Endothelial cell of umbilical vein (primary cell): ENCODE results near the gene PCDHA8. TPM values are rescaled to one million over a fixed set of nuclear protein-coding genes. Genes with fewer than 3 reads are reported as not detected.
"Not testable (repeated sequence)": the region's sequence is repeated elsewhere in the genome, so short reads cannot be mapped to it uniquely, and the experiment has no call there.

Experiments
- BruUV-seq: library from RNA; stranded (reverse); fragments of 400-500 nt; replicated peaks from 2 replicates; lab custom pipeline; 2021; lab: Mats Ljungman, UMichigan
- CTCF ChIA-PET: fragments of 300-600, 350-600 bp; sonication (Branson Sonifier 250); formaldehyde crosslinking; loops from one replicate; lab custom pipeline; 2021; ENCODE audit warnings: antibody characterized with exemption, inconsistent platforms; lab: Charles Lee
- POLR2A ChIA-PET: fragments of 300-600, 350-600 bp; sonication (Branson Sonifier 250); formaldehyde crosslinking; loops from one replicate; lab custom pipeline; 2021; ENCODE audit warnings: antibody characterized with exemption, inconsistent platforms; lab: Charles Lee
- DNase-seq: peaks from one replicate; pipeline ENCODE4 v3.0.0-alpha.2; 2011; ENCODE audit warnings: low read depth, low spot score
- FAIRE-seq: peaks from 2 replicates; lab custom pipeline; 2011; peaks lifted over from hg19 to GRCh38; lab: Jason Lieb, UNC
- H2AFZ ChIP-seq: 2 replicates; pipeline ENCODE4 v1.6.0; 2012; ENCODE audit warnings: low read depth, low read length, control low read depth, inconsistent platforms
- H3K27ac ChIP-seq: 2 replicates; pipeline ENCODE4 v1.5.1; 2011; ENCODE audit warnings: low read depth, mild to moderate bottlenecking, control low read depth, low read length, moderate library complexity; ENCODE audit not compliant: insufficient read depth
- H3K27me3 ChIP-seq, 2 experiments: 2 replicates each; pipeline versions ENCODE4 v1.6.0 to v1.6.1; 2011; ENCODE audit warnings: low read length in 2 of 2, mixed read lengths in 1 of 2; ENCODE audit not compliant: control insufficient read depth in 2 of 2, insufficient read depth in 2 of 2
- H3K36me3 ChIP-seq, 2 experiments: 2 replicates in 1 of 2; 3 replicates in 1 of 2; pipeline ENCODE4 v1.5.1; 2011; ENCODE audit warnings: low read length in 2 of 2, mild to moderate bottlenecking in 1 of 2, moderate library complexity in 1 of 2; ENCODE audit not compliant: control insufficient read depth in 2 of 2, insufficient read depth in 2 of 2; ENCODE audit errors: extremely low read depth in 1 of 2
- H3K4me1 ChIP-seq: 3 replicates; pipeline ENCODE4 v1.5.1; 2011; ENCODE audit warnings: mild to moderate bottlenecking, low read length; ENCODE audit not compliant: control insufficient read depth, insufficient read depth; ENCODE audit errors: extremely low read depth
- H3K4me2 ChIP-seq: 2 replicates; pipeline ENCODE4 v1.6.1; 2011; ENCODE audit warnings: low read length, control low read depth, mixed read lengths; ENCODE audit not compliant: insufficient read depth
- H3K4me3 ChIP-seq, 3 experiments: fragments of 200-600 bp in 1 of 3; sonication (generic), shearing (Covaris generic) in 1 of 3; replicated peaks in 1 of 3; 2 replicates each; pipeline ENCODE4 v1.5.1; 2011 to 2016; ENCODE audit warnings: control low read depth in 3 of 3, low read length in 3 of 3, mild to moderate bottlenecking in 2 of 3, inconsistent platforms in 1 of 3, low read depth in 1 of 3, moderate library complexity in 1 of 3; ENCODE audit not compliant: insufficient read depth in 1 of 3
- H3K79me2 ChIP-seq: 2 replicates; pipeline ENCODE4 v1.6.0; 2012; ENCODE audit warnings: low read length, inconsistent platforms; ENCODE audit not compliant: control insufficient read depth, insufficient read depth
- H3K9ac ChIP-seq: replicated peaks from 2 replicates; pipeline ENCODE3; 2011; ENCODE audit warnings: low read length, control low read depth; ENCODE audit not compliant: insufficient read depth; ENCODE audit errors: extremely low read depth
- H3K9me1 ChIP-seq: replicated peaks from 3 replicates; pipeline ENCODE4 v1.6.0; 2011; ENCODE audit warnings: mild to moderate bottlenecking, low read length; ENCODE audit not compliant: control insufficient read depth, insufficient read depth; ENCODE audit errors: extremely low read depth
- H3K9me3 ChIP-seq: replicated peaks from 2 replicates; pipeline ENCODE4 v1.5.1; 2012; ENCODE audit warnings: low read length, inconsistent platforms; ENCODE audit not compliant: control insufficient read depth, insufficient read depth
- H4K20me1 ChIP-seq: replicated peaks from 2 replicates; pipeline ENCODE3; 2011; ENCODE audit warnings: mild to moderate bottlenecking, low read length; ENCODE audit not compliant: control insufficient read depth, insufficient read depth; ENCODE audit errors: extremely low read depth
- CTCF ChIP-seq, 2 donors: IDR thresholded peaks; 1 replicate in 1 of 2; 2 replicates in 1 of 2; pipeline ENCODE4 v1.5.1; 2011; ENCODE audit warnings: low read length in 2 of 2, mild to moderate bottlenecking in 2 of 2, moderate library complexity in 2 of 2, control low read depth in 1 of 2, inconsistent platforms in 1 of 2, low read depth in 1 of 2; ENCODE audit not compliant: insufficient read depth in 1 of 2; ENCODE audit errors: extremely low read depth in 1 of 2
- EZH2 ChIP-seq: IDR thresholded peaks from 2 replicates; pipeline ENCODE4 v1.6.1; 2012; ENCODE audit warnings: borderline replicate concordance, low read depth, mild to moderate bottlenecking, moderate library complexity, low read length, inconsistent platforms; ENCODE audit not compliant: severe bottlenecking
- FOS ChIP-seq: IDR thresholded peaks from 2 replicates; pipeline ENCODE4 v1.6.1; 2011; ENCODE audit warnings: mild to moderate bottlenecking, low read length, moderate library complexity, borderline replicate concordance; ENCODE audit not compliant: insufficient read depth
- GATA2 ChIP-seq: IDR thresholded peaks from 2 replicates; pipeline ENCODE4 v1.7.0; 2011; ENCODE audit warnings: low read depth, mild to moderate bottlenecking, moderate library complexity, mixed read lengths, low read length; ENCODE audit not compliant: insufficient read length, insufficient read depth
- JUN ChIP-seq: IDR thresholded peaks from 2 replicates; pipeline ENCODE4 v1.6.1; 2011; ENCODE audit warnings: borderline replicate concordance, low read depth; ENCODE audit not compliant: insufficient read length, insufficient read depth
- MAX ChIP-seq: IDR thresholded peaks from 2 replicates; pipeline ENCODE4 v1.6.1; 2011; ENCODE audit not compliant: insufficient read depth, insufficient read length
- MYC ChIP-seq: IDR thresholded peaks from one replicate; pipeline ENCODE4 v1.6.1; 2011; ENCODE audit warnings: mild to moderate bottlenecking, low read depth, low read length
- POLR2A ChIP-seq: IDR thresholded peaks from 2 replicates; pipeline ENCODE4 v1.6.1; 2012; ENCODE audit warnings: low read depth, mild to moderate bottlenecking, control low read depth, low read length
- POLR2AphosphoS5 ChIP-seq: IDR thresholded peaks from 2 replicates; pipeline ENCODE4 v1.6.1; 2012; ENCODE audit warnings: low read depth, mild to moderate bottlenecking, control low read depth, low read length, moderate library complexity; ENCODE audit not compliant: insufficient read depth
- dilution Hi-C: fragments of 300-500 bp; cut with MboI; formaldehyde crosslinking; loops from one replicate; pipeline ENCODE4 v1.15.0; 2019; ENCODE audit warnings: low sequenced_read_pairs; ENCODE audit not compliant: extremely low pct_ligation_motif_present
- intact Hi-C: fragments of 100-400 bp; cut with micrococcal nuclease; formaldehyde crosslinking; loops from one replicate; pipeline ENCODE4 v1.10.0; 2022
- polyA plus RNA-seq, 4 experiments: library from polyadenylated mRNA; depleted of rRNA in 3 of 4; stranded (reverse) in 3 of 4; unstranded in 1 of 4; fragments of >200 nt; gene quantifications; 2 replicates each; pipeline versions ENCODE4 v1.2.1 to v1.2.3, GENCODE V29; 2011 to 2012; ENCODE audit warnings: missing spikeins in 1 of 4
- total RNA-seq: library from RNA; stranded (reverse); gene quantifications from 2 replicates; pipeline ENCODE4 v1.2.3, GENCODE V29; 2021

PCDHA8 gene
- total and polyA plus RNA-seq, 2 donors (not counting 3 experiments of a cell fraction or from before 2014, with no cell fraction given), result not detected

- FAIRE-seq (no peak), DNase-seq (no peak)
- Histone ChIP-seq H3K4me3 (no peak overlapping the region), H3K79me2 (no peaks in the 10 kb centered on the region), H3K9me1 (no peaks in the 10 kb centered on the region), H3K27ac (no peak overlapping the region), H4K20me1 (no peaks in the 10 kb centered on the region), H3K4me2 (no peak overlapping the region), H3K4me1 (no peaks in the 10 kb centered on the region), H3K9me3 (no peaks in the 10 kb centered on the region), H2AFZ (no peak overlapping the region), H3K27me3 (no peaks in the 10 kb centered on the region), H3K36me3 (no peaks in the 10 kb centered on the region), H3K9ac (no peak overlapping the region)
- dilution Hi-C loops (no loop called here), intact Hi-C loops (no loop called here)
- BruUV-seq, result no TSS peak
- TF ChIP-seq FOS, result no peak
- TF ChIP-seq POLR2AphosphoS5, result no peak
- no peak for TF ChIP-seq JUN
- TF ChIP-seq GATA2, result no peak
- no peak for TF ChIP-seq EZH2
- TF ChIP-seq CTCF (IDR thresholded peaks at IDR 0.05; ENCODE audit: extremely low read depth in 1 of 2, insufficient read depth in 1 of 2, low read depth in 1 of 2, low read length in 2 of 2), result no peak
- no peak for TF ChIP-seq POLR2A
- TF ChIP-seq MYC, result no peak
- no peak for TF ChIP-seq MAX
- POLR2A ChIA-PET, result no interaction called here
- CTCF ChIA-PET, result no interaction called here
These were observed 2.1 kb downstream of the PCDHA8 start for GRCh38 chr5:140842798-140843733.

GRCh38 chr5:140848139-140849102 is 7.4 kb downstream of the PCDHA8 start, which contains the start of gene PCDHA9:
Gene PCDHA9, plus strand, starts transcription at chr5:140848382. Its CDS starts 114 bp downstream, at chr5:140848496.
- H4K20me1 ChIP-seq, H3K4me3 ChIP-seq, H3K9ac ChIP-seq, H3K4me2 ChIP-seq, H3K79me2 ChIP-seq, CTCF ChIA-PET, POLR2A ChIA-PET, BruUV-seq, H3K27ac ChIP-seq, dilution Hi-C loops, H3K9me3 ChIP-seq, H3K27me3 ChIP-seq, H3K9me1 ChIP-seq, H3K4me1 ChIP-seq, H2AFZ ChIP-seq, H3K36me3 ChIP-seq, DNase-seq: not testable (repeated sequence)
- intact Hi-C loops, result loop anchor here (1.0 kb wide), 1 partner anchor 193 kb away; no protein-coding TSS in a partner anchor
- peak; percentile 56 for FAIRE-seq
